Tibial nerve (tissue), 4 donors: ENCODE measurements around the gene OBSCN. TPM values are rescaled to one million over a fixed set of nuclear protein-coding genes. Genes with fewer than 3 reads are reported as not detected.

Experiments used
- DNase-seq, 2 donors: peaks; one replicate each; pipeline ENCODE4 v3.0.0-alpha.2; 2019; ENCODE audit warnings: low spot score in 2 of 2
- H3K27ac ChIP-seq, 4 donors: fragments of 200-600 bp; sonication (generic) in 3 of 4; one replicate each; pipeline ENCODE4 v1.5.1; 2017 to 2019; ENCODE audit warnings: mild to moderate bottlenecking in 1 of 4
- H3K27me3 ChIP-seq, 2 donors: fragments of 200-600 bp; sonication (generic) in 1 of 2; one replicate each; pipeline versions ENCODE4 v1.5.1 to v1.6.0; 2017 to 2019
- H3K36me3 ChIP-seq, 3 donors: fragments of 200-600 bp; sonication (generic); one replicate each; pipeline ENCODE4 v1.5.1; 2018 to 2019
- H3K4me1 ChIP-seq, 4 donors: fragments of 200-600 bp; sonication (generic) in 3 of 4; one replicate each; pipeline ENCODE4 v1.5.1; 2017 to 2019
- H3K4me3 ChIP-seq, 4 donors: fragments of 200-600 bp; sonication (generic) in 3 of 4; one replicate each; pipeline ENCODE4 v1.5.1; 2017 to 2019; ENCODE audit warnings: mild to moderate bottlenecking in 1 of 4, moderate library complexity in 1 of 4
- H3K9me3 ChIP-seq, 4 donors: fragments of 200-600 bp; sonication (generic) in 3 of 4; one replicate each; pipeline ENCODE4 v1.5.1; 2017 to 2019
- EP300 ChIP-seq, 2 donors: sonication (generic); formaldehyde crosslinking; IDR thresholded peaks; one replicate each; pipeline ENCODE4 v1.6.1; 2017; ENCODE audit warnings: antibody characterized with exemption in 2 of 2, mild to moderate bottlenecking in 1 of 2
- POLR2A ChIP-seq, 2 donors: fragments of 450-650 bp; IDR thresholded peaks; one replicate each; pipeline ENCODE4 v1.6.1; 2017; ENCODE audit warnings: antibody characterized with exemption in 2 of 2, mild to moderate bottlenecking in 2 of 2, moderate library complexity in 2 of 2
- WGBS, 2 donors: methylation state at CpG; one replicate each; pipeline ENCODE4 v1.1.5; 2018; 5-methylcytosine and 5-hydroxymethylcytosine counted together
- total RNA-seq, 4 donors: library from RNA; depleted of rRNA; stranded (reverse); fragments of >200 nt; gene quantifications; one replicate each; pipeline ENCODE4 v1.1.0, GENCODE V29; 2016
- TF ChIP-seq, protein P1 (sequence below), 5 experiments: fragments of 200-600 bp in 3 of 5; fragments of 450-650 bp in 2 of 5; sonication (generic) in 3 of 5; IDR thresholded peaks; one replicate each; pipeline ENCODE4 v1.5.1; 2016 to 2019; ENCODE audit warnings: antibody characterized with exemption in 5 of 5, mild to moderate bottlenecking in 3 of 5, moderate library complexity in 2 of 5

OBSCN gene
- total RNA-seq, 4 donors from 2014 or later = 8.5 to 22.6 (median 19.0) TPM

DNA sequence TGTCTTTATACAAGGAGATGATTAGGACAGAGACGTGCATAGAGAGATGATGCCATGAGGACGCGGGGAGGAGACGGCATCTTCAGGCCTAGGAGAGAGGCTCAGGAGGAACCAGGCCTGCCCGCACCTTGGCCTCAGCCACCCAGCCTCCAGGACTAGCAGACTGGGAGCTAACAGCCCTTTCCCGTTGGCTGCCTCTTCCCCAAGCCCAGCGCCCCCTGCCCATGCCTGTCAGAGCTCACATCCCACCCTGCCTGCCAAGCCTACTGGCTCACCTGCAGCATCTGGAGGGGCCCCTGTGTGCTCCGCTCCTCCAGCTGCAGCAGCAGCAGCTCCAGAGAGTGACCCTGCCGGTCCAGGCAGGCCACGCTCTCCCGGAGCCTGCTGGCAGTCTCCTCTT is 202.8 kb downstream of the OBSCN start:
- Histone ChIP-seq H3K27me3 (peaks cover 0 to 5% of the 10 kb centered on the region in 2 donors), H3K4me1 (peaks cover 0 to 46% (median 11%) of the 10 kb centered on the region in 4 donors), H3K27ac (peak overlapping the region in 2 of 4 donors; percentile 64 to 69), H3K9me3 (no peaks in the 10 kb centered on the region), H3K36me3 (peaks cover 0 to 13% (median 0%) of the 10 kb centered on the region in 3 donors), H3K4me3 (no peak overlapping the region)
- TF ChIP-seq EP300 (IDR thresholded peaks at IDR 0.05) = no peak
- no peak for DNase-seq
- WGBS, 2 donors = 82 to 86% methylated on average over 8 to 11 of the region's 11 CpGs

DNA sequence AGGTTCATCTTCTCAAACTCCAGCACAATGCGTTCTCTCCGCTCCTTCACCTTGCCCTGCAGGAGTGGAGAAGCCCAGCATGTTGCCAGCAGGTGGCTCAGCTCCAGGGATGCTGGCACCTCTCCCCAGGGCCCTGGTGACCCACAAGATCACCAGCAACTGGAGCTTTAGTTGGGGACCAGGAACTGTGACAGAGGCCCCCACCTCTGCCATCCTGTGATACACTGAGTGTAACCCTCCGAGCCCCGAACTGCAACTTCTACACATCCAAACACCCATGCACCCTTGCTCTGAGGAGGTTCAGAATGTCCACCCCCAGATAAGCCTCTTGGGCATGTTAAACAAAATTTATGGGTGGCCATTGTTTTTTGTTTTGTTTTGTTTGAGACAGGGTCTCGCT is 203.3 kb downstream of the OBSCN start:
- Histone ChIP-seq H3K9me3 (no peaks in the 10 kb centered on the region), H3K27me3 (peaks cover 0 to 9% of the 10 kb centered on the region in 2 donors), H3K4me1 (peaks cover 0 to 47% (median 13%) of the 10 kb centered on the region in 4 donors), H3K27ac (no peak overlapping the region), H3K36me3 (peaks cover 0 to 13% (median 0%) of the 10 kb centered on the region in 3 donors), H3K4me3 (no peak overlapping the region)
- no peak for DNase-seq
- 87 to 89% methylated on average over 5 of the region's 5 CpGs for WGBS, 2 donors
- TF ChIP-seq POLR2A (IDR thresholded peaks at IDR 0.05) (no peak), EP300 (IDR thresholded peaks at IDR 0.05) (no peak)
- TF ChIP-seq, protein P1, sequence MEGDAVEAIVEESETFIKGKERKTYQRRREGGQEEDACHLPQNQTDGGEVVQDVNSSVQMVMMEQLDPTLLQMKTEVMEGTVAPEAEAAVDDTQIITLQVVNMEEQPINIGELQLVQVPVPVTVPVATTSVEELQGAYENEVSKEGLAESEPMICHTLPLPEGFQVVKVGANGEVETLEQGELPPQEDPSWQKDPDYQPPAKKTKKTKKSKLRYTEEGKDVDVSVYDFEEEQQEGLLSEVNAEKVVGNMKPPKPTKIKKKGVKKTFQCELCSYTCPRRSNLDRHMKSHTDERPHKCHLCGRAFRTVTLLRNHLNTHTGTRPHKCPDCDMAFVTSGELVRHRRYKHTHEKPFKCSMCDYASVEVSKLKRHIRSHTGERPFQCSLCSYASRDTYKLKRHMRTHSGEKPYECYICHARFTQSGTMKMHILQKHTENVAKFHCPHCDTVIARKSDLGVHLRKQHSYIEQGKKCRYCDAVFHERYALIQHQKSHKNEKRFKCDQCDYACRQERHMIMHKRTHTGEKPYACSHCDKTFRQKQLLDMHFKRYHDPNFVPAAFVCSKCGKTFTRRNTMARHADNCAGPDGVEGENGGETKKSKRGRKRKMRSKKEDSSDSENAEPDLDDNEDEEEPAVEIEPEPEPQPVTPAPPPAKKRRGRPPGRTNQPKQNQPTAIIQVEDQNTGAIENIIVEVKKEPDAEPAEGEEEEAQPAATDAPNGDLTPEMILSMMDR (IDR thresholded peaks at IDR 0.05) = no peak

DNA sequence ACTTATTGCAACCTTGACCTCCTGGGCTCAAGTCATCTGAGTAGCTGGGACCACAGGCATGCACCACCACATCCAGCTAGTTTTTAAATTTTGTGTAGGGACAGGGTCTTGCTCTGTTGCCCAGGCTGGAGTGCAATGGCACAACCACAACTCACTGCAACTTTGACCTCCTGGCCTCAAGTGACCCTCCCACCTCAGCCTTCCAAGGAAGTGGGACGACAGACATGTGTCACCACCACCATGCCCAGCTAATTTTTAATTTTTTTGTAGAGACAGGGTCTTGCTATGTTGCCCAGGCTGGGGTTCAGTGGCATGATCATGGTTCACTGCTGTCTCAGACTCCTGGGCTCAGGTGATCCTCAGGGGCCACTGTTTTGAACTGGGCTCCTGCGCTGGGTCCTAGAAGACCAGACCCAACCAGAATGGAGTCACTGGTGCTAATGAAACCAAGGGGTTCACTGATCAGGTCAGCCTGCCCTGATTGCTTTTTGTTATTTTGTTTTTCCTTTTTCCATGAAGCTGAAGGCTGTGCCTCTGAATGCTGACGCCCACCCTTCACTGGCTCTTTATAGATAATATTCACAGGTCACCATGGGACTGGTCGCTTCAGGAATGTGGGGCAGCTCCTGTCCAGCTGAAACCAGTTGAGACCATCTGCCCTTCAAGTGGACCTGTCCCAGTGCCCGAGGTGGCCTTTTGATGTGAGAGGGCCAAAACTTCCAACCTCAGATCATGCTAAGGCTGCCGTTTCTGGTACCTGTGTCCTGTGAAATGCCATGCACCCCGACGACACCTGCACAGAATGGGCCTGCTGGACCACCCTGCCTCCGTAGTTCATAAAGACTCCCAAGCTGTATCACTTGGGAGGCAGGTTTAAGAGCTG is 203.9 kb downstream of the OBSCN start:
- TF ChIP-seq, protein P1 (IDR thresholded peaks at IDR 0.05) = no peak
- TF ChIP-seq POLR2A (IDR thresholded peaks at IDR 0.05) = no peak
- TF ChIP-seq EP300 (IDR thresholded peaks at IDR 0.05) = no peak
- Histone ChIP-seq H3K27ac (no peak overlapping the region), H3K4me3 (no peak overlapping the region), H3K27me3 (peaks cover 0 to 16% of the 10 kb centered on the region in 2 donors), H3K4me1 (peaks cover 0 to 53% (median 19%) of the 10 kb centered on the region in 4 donors), H3K36me3 (peaks cover 0 to 13% (median 0%) of the 10 kb centered on the region in 3 donors), H3K9me3 (no peaks in the 10 kb centered on the region)
- DNase-seq = no peak
- WGBS, 2 donors = 82 to 90% methylated on average over 6 to 9 of the region's 9 CpGs

DNA sequence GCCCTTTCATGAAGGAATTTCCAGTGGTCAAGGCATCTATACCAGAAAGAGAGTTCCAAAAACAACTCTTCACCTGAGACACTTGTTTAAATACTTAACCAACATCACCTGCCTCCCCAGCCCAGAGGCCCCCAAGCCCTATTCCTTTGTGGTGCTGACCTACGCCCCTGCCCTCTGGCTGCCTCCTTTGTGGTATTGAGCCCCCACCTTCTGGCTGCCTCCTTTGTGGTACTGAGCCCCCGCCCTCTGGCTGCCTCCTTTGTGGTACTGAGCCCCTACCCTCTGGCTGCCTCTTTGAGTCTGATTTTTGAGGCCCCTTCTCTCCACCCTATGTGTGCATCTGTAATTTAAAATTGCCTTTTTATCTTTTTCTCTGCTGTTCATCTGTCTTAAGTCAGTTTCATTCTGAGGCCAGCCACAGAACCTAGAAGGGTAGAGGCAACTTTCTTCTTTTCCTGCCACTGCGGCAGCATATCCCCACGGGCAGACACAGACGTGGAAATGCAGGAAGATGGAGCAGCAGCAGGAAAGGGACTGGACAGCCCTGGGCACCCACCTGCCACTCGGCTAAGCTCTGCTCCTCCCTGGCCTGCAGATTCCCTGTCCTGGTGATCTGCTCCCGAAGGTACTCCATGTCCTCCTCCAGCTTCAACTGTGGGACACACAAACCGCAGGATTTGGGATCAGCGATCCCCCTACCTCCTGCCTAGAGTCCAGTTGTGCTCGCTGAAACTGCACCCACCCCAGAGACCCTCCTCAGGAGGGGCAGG is 205.6 kb downstream of the OBSCN start:
- Histone ChIP-seq H3K9me3 (no peaks in the 10 kb centered on the region), H3K4me3 (no peak overlapping the region), H3K36me3 (peaks cover 0 to 13% (median 0%) of the 10 kb centered on the region in 3 donors), H3K27ac (no peak overlapping the region), H3K4me1 (peaks cover 0 to 50% (median 18%) of the 10 kb centered on the region in 4 donors), H3K27me3 (peaks cover 0 to 32% of the 10 kb centered on the region in 2 donors)
- TF ChIP-seq POLR2A (IDR thresholded peaks at IDR 0.05) (no peak), EP300 (IDR thresholded peaks at IDR 0.05) (no peak)
- TF ChIP-seq, protein P1 (IDR thresholded peaks at IDR 0.05) = no peak
- WGBS, 2 donors = 87 to 88% methylated on average over 10 of the region's 10 CpGs
- no peak for DNase-seq

DNA sequence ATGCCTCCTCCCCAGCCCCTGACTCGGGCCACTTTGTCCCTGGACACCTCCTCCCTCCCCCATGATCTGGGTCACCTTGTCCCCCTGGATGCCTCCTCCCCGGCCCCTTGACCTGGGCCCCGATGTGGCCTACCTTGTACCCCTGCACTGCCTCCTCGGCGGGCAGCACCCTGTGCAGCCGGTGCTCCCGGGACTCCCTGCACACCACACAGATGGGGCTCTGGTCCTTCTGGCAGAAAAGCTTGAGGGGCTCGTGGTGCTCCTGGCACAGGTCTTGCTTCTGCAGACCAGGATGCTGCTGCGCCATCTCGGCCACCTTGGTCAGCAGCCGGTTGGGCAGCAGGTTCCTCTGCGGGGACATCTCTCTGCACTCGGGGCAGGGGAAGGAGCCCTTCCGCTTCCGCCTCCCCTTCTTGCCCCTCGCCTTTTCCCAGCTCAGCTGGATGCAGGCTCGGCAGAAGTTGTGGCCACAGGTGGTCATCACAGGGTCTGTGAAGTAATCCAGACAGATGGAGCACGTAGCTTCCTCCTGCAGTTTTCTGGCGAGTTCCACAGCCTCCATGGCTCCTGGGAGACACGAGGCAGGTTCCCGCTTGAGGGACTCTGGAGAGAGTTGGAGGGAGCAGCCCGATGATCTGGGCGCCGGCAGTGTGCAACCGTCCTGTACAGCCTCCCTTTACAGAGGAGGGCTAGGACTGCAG is 206.8 kb downstream of the OBSCN start:
- Histone ChIP-seq H3K27me3 (peaks cover 0 to 37% of the 10 kb centered on the region in 2 donors), H3K27ac (no peak overlapping the region), H3K4me1 (peaks cover 0 to 38% (median 18%) of the 10 kb centered on the region in 4 donors), H3K36me3 (peaks cover 0 to 13% (median 0%) of the 10 kb centered on the region in 3 donors), H3K4me3 (no peak overlapping the region), H3K9me3 (no peaks in the 10 kb centered on the region)
- 81 to 84% methylated on average over 17 to 25 of the region's 25 CpGs for WGBS, 2 donors
- TF ChIP-seq, protein P1 (IDR thresholded peaks at IDR 0.05) = no peak
- TF ChIP-seq EP300 (IDR thresholded peaks at IDR 0.05) = no peak
- no peak for TF ChIP-seq POLR2A (IDR thresholded peaks at IDR 0.05)
- no peak for DNase-seq
